K562 (cell line): ENCODE measurements around the gene PLOD1. TPM values are rescaled to one million over a fixed set of nuclear protein-coding genes. Genes with fewer than 3 reads are reported as not detected.

Experiments used
- ATAC-seq: fragments of 200-7000 bp; cut with Tn5 transposase; 3 replicates; pipeline ENCODE4 v1.9.1; 2020; ENCODE audit warnings: moderate library complexity
- BruUV-seq: library from RNA; stranded (reverse); fragments of 400-500 nt; replicated peaks from 2 replicates; lab custom pipeline; 2021; lab: Mats Ljungman, UMichigan
- CTCF ChIA-PET: fragments of 300-600 bp; formaldehyde crosslinking; extraction: SDS; loops from one replicate; lab custom pipeline; 2021; ENCODE audit warnings: low intra/inter-chr PET ratio; lab: Yijun Ruan, JAX
- POLR2A ChIA-PET: fragments of 300-600, 350-650 bp; sonication (Branson Sonifier 250); formaldehyde crosslinking; extraction: SDS; loops from one replicate; lab custom pipeline; 2021; ENCODE audit warnings: antibody characterized with exemption, inconsistent platforms; lab: Yijun Ruan, JAX
- DNase-seq, 4 experiments: peaks; one replicate each; pipeline versions ENCODE4 v3.0.0 to v3.0.0-alpha.2; 2011 to 2018; ENCODE audit warnings: low spot score in 3 of 4, mixed read lengths in 3 of 4; ENCODE audit errors: extremely low read depth in 1 of 4
- FAIRE-seq: peaks from 2 replicates; lab custom pipeline; 2011; peaks lifted over from hg19 to GRCh38; lab: Jason Lieb, UNC
- H2AFZ ChIP-seq: 2 replicates; pipeline ENCODE4 v1.6.0; 2011; ENCODE audit warnings: low read depth, low read length, control low read depth, inconsistent platforms
- H3K27ac ChIP-seq: fragments of 200-600 bp; 3 replicates; pipeline ENCODE4 v1.8.0; 2011; ENCODE audit warnings: low read depth, mild to moderate bottlenecking, control low read depth, inconsistent platforms, low read length, moderate library complexity, mixed read lengths; ENCODE audit errors: extremely low read depth
- H3K27me3 ChIP-seq, 2 experiments: fragments of 300-600 bp in 1 of 2; 2 replicates in 1 of 2; 3 replicates in 1 of 2; pipeline versions ENCODE4 v1.6.0 to v1.8.0; 2011; ENCODE audit warnings: inconsistent platforms in 2 of 2, low read length in 2 of 2, mild to moderate bottlenecking in 1 of 2, mixed read lengths in 1 of 2, moderate library complexity in 1 of 2; ENCODE audit not compliant: control insufficient read depth in 2 of 2, insufficient read depth in 2 of 2
- H3K36me3 ChIP-seq: fragments of 300-600 bp; 3 replicates; pipeline ENCODE4 v1.8.0; 2011; ENCODE audit warnings: mild to moderate bottlenecking, low read length, inconsistent platforms; ENCODE audit not compliant: control insufficient read depth, insufficient read depth
- H3K4me1 ChIP-seq, 2 experiments: fragments of 200-600 bp in 1 of 2; replicated peaks in 1 of 2; 2 replicates in 1 of 2; 3 replicates in 1 of 2; pipeline versions ENCODE4 v1.5.1 to v1.8.0; 2011; ENCODE audit warnings: inconsistent platforms in 2 of 2, low read length in 2 of 2, mild to moderate bottlenecking in 1 of 2, mixed read lengths in 1 of 2, moderate library complexity in 1 of 2; ENCODE audit not compliant: control insufficient read depth in 2 of 2, insufficient read depth in 2 of 2
- H3K4me2 ChIP-seq: 2 replicates; pipeline ENCODE4 v1.6.1; 2011; ENCODE audit warnings: low read length, control low read depth, inconsistent platforms, mixed read lengths; ENCODE audit not compliant: insufficient read depth
- H3K4me3 ChIP-seq: fragments of 200-600 bp; sonication (generic), shearing (Covaris generic); 2 replicates; pipeline ENCODE4 v1.5.1; 2016; ENCODE audit warnings: control low read depth, inconsistent platforms
- H3K79me2 ChIP-seq: fragments of 200-600 bp; 3 replicates; pipeline ENCODE4 v1.8.0; 2011; ENCODE audit warnings: low read length, inconsistent platforms; ENCODE audit not compliant: control insufficient read depth, insufficient read depth
- H3K9ac ChIP-seq, 2 experiments: 2 replicates each; pipeline versions ENCODE4 v1.6.0 to v1.6.1; 2011; ENCODE audit warnings: low read depth in 2 of 2, low read length in 2 of 2, control low read depth in 1 of 2, inconsistent platforms in 1 of 2, mild to moderate bottlenecking in 1 of 2, mixed read lengths in 1 of 2; ENCODE audit not compliant: insufficient read depth in 1 of 2
- H3K9me1 ChIP-seq: one replicate; pipeline ENCODE4 v1.6.0; 2011; ENCODE audit warnings: inconsistent platforms, mild to moderate bottlenecking, low read length, moderate library complexity; ENCODE audit not compliant: control insufficient read depth, insufficient read depth
- H3K9me3 ChIP-seq: replicated peaks from 2 replicates; pipeline ENCODE4 v1.5.1; 2011; ENCODE audit warnings: low read depth, low read length, inconsistent platforms; ENCODE audit not compliant: control insufficient read depth, insufficient read depth
- H4K20me1 ChIP-seq: replicated peaks from 2 replicates; pipeline ENCODE4 v1.6.1; 2011; ENCODE audit warnings: low read length, inconsistent platforms, mixed read lengths; ENCODE audit not compliant: control insufficient read depth, insufficient read depth
- DACH1 ChIP-seq: fragments of 450-650 bp; IDR thresholded peaks from 2 replicates; pipeline ENCODE4 v1.6.1; 2018; ENCODE audit not compliant: partially characterized antibody
- IRF9 ChIP-seq: fragments of 450-650 bp; IDR thresholded peaks from 2 replicates; pipeline ENCODE4 v1.6.1; 2016; ENCODE audit warnings: missing biosample characterization, missing genetic modification characterization
- JUNB ChIP-seq: fragments of 450-650 bp; formaldehyde crosslinking; conservative IDR thresholded peaks from 2 replicates; pipeline ENCODE4 v1.4.0; 2020; ENCODE audit warnings: mild to moderate bottlenecking
- NR2C1 ChIP-seq, 2 experiments: fragments of 450-650 bp; IDR thresholded peaks; 2 replicates each; pipeline ENCODE4 v1.6.1; 2017; ENCODE audit warnings: mild to moderate bottlenecking in 2 of 2, antibody characterized with exemption in 1 of 2, inconsistent platforms in 1 of 2, missing compliant biosample characterization in 1 of 2, missing genetic modification characterization in 1 of 2
- POLR2G ChIP-seq: fragments of 200-400 bp; formaldehyde crosslinking; IDR thresholded peaks from 2 replicates; pipeline ENCODE4 v1.6.1; 2017; ENCODE audit warnings: low read depth, mild to moderate bottlenecking, antibody characterized with exemption, low read length, moderate library complexity
- RBM34 ChIP-seq: fragments of 200-400 bp; formaldehyde crosslinking; IDR thresholded peaks from 2 replicates; pipeline ENCODE4 v1.6.1; 2018; ENCODE audit warnings: low read length, borderline replicate concordance; ENCODE audit not compliant: insufficient read depth
- SRSF9 ChIP-seq: fragments of 200-400 bp; formaldehyde crosslinking; IDR thresholded peaks from 2 replicates; pipeline ENCODE4 v1.6.1; 2017; ENCODE audit warnings: low read depth, low read length, borderline replicate concordance
- ZNF76 ChIP-seq: fragments of 250-450 bp; sonication (Bioruptor Pico); IDR thresholded peaks from 2 replicates; pipeline ENCODE4 v1.4.0; 2020; ENCODE audit warnings: mild to moderate bottlenecking, moderate library complexity, borderline replicate concordance
- WGBS: fragments of 100-300 bp; shearing (Covaris generic); methylation state at CpG from one replicate; pipeline ENCODE4 v1.1.6; 2016; ENCODE audit warnings: low coverage, mixed read lengths; ENCODE audit not compliant: insufficient coverage; ENCODE audit errors: missing lambda C conversion rate; 5-methylcytosine and 5-hydroxymethylcytosine counted together
- in situ Hi-C: fragments of 300-500 bp; cut with MboI; formaldehyde crosslinking; loops from 4 replicates; pipeline ENCODE4 v1.15.0; 2018; ENCODE audit warnings: inconsistent platforms, mixed read lengths
- intact Hi-C: fragments of 100-400 bp; cut with micrococcal nuclease; formaldehyde crosslinking; loops from 2 replicates; pipeline ENCODE4 v1.14.2; 2022
- polyA plus RNA-seq, 8 experiments: library from polyadenylated mRNA; depleted of rRNA in 4 of 8; stranded (reverse) in 5 of 8; unstranded in 3 of 8; fragments of >200 nt; fragmentation: Nextera tagmentation in 2 of 8; fragmentation: Illumina TruSeq in 1 of 8; extraction: Ambion mirVana in 2 of 8; extraction: Trizol in 1 of 8; gene quantifications; 2 replicates each; pipeline versions ENCODE4 v1.2.1 to v1.2.3, GENCODE V29; 2011 to 2014; ENCODE audit warnings: inconsistent platforms in 1 of 8, missing spikeins in 1 of 8
- total RNA-seq, 7 experiments: library from RNA; depleted of rRNA in 6 of 7; stranded (reverse); fragments of >200 nt in 6 of 7; fragmentation: Illumina TruSeq in 2 of 7; extraction: Trizol in 2 of 7; gene quantifications; 2 replicates each; pipeline versions ENCODE4 v1.2.1 to v1.2.3, GENCODE V29; 2011 to 2021; ENCODE audit warnings: low replicate concordance in 1 of 7
- TF ChIP-seq, protein P1 (sequence below), 2 experiments: fragments of 150-350 bp in 1 of 2; IDR thresholded peaks; 2 replicates each; pipeline ENCODE4 v1.6.1; 2012 to 2016; ENCODE audit warnings: low read depth in 2 of 2, low read length in 2 of 2, mild to moderate bottlenecking in 1 of 2, moderate library complexity in 1 of 2

The PLOD1 gene
- total and polyA plus RNA-seq, 9 of the 15 experiments (the other 6 are each of a cell fraction or from before 2014, with no cell fraction given), result 16.6 to 90.8 (median 52.7) TPM

DNA sequence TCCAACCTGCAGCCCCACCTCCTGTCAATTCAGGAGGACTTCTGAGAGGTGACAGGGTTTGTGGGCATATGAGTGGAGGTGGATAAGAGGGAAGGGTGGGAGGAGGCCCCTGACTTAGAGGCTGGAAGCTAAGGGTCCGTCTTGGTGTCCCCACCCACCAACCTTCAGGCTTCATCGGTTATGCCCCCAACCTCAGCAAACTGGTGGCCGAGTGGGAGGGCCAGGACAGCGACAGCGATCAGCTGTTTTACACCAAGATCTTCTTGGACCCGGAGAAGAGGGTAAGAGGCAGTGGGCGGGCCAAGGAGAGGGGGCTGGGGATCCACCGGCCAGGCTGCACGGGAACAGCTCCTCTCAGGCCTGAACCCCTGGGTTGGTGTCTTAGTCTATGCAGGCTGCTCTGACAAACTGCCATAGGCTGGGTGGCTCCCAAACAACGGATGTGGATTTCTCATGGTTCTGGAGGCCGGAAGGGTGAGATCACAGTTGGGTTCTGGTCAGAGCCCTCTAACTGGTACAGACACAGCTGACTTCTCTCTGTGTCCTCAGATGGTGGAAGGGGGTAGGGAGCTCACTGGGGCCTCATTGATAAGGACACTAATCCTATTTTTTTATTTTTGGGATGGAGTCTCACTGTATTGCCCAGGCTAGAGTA, 18.1 kb downstream of the PLOD1 start:
- no peak for FAIRE-seq
- H3K9me1 ChIP-seq, result no peaks in the 10 kb centered on the region
- in situ Hi-C loops, result no loop called here
- DNase-seq, result no peak
- intact Hi-C loops, result no loop called here
- H3K79me2 ChIP-seq, result no peaks in the 10 kb centered on the region; the same call in 2 of the 3 replicates
- no peak for ATAC-seq
- H3K4me2 ChIP-seq, result no peak overlapping the region
- H3K27me3 ChIP-seq, result no peaks in the 10 kb centered on the region
- TF ChIP-seq DACH1, result peak; percentile 52
- peak; percentile 30; the same call in 1 of the 2 replicates for TF ChIP-seq POLR2G
- TF ChIP-seq SRSF9, result no peak
- POLR2A ChIA-PET, result interaction anchor here (0.6 to 15.9 kb wide), 4 partner anchors 12 to 48 kb away, joined by 3 to 112 read pairs (median 5); no protein-coding TSS in a partner anchor
- no peak overlapping the region for H3K9ac ChIP-seq
- peaks cover 8% of the 10 kb centered on the region for H3K9me3 ChIP-seq
- no peaks in the 10 kb centered on the region for H4K20me1 ChIP-seq
- 64% methylated on average over 11 of the region's 11 CpGs for WGBS
- CTCF ChIA-PET, result no interaction called here
- no peak overlapping the region for H3K27ac ChIP-seq
- H3K36me3 ChIP-seq, result peaks cover 83% of the 10 kb centered on the region
- BruUV-seq, result no TSS peak
- H2AFZ ChIP-seq, result no peak overlapping the region
- peaks cover 7 to 11% of the 10 kb centered on the region in 2 experiments; a peak in 4 of 5 replicates for H3K4me1 ChIP-seq
- no peak overlapping the region for H3K4me3 ChIP-seq

DNA sequence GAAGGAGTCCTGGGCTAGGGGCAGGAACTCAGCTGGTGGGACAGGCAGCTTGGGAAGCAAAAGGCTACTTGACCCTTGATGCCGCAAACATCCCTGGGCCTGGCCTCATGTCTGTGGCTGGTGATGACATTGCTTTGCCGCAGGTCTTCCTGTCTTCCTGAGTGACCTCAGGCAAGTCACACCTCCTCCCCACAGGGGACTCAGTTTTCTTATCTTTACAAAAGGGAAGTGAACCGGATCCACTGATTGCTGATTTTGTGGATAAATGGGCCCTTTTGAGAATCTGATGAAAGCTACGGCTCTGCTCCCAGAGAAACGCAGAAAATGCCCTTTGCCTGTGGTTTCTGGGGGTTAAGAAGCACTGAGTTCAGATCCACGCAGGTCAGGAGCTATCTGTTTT, 20.7 kb downstream of the PLOD1 start:
- intact Hi-C loops, result no loop called here
- Histone ChIP-seq H3K4me2 (no peak overlapping the region), H3K27me3 (no peaks in the 10 kb centered on the region), H3K9me1 (no peaks in the 10 kb centered on the region), H3K4me3 (no peak overlapping the region), H3K79me2 (no peaks in the 10 kb centered on the region), H3K9ac (peak overlapping the region in 1 of 2 experiments; percentile 75; a peak in 2 of 4 replicates), H3K36me3 (peaks cover 73% of the 10 kb centered on the region; the same call in 2 of the 3 replicates), H4K20me1 (peaks cover 4% of the 10 kb centered on the region; the same call in 1 of the 2 replicates), H3K4me1 (peaks cover 7 to 13% of the 10 kb centered on the region in 2 experiments; a peak in 4 of 5 replicates), H2AFZ (no peak overlapping the region), H3K27ac (0 out of 3 replicates have a peak overlapping the region, but pooled peaks have one; percentile 1), H3K9me3 (no peaks in the 10 kb centered on the region)
- ChIA-PET POLR2A (interaction anchor here (0.6 to 15.9 kb wide), 5 partner anchors 10 to 1956 kb away, joined by 3 to 112 read pairs (median 3); no protein-coding TSS in a partner anchor), CTCF (no interaction called here)
- in situ Hi-C loops, result no loop called here
- WGBS, result 12% methylated on average over 6 of the region's 6 CpGs
- peak; percentile 49 for FAIRE-seq
- BruUV-seq, result no TSS peak
- DNase-seq, result peak in 2 of 4 experiments; percentile 36 to 63
- ATAC-seq, result peak; percentile 83
- TF ChIP-seq IRF9 (tag) (no peak), NR2C1 (IDR thresholded peaks at IDR 0.05) (no peak), NR2C1 (tag; IDR thresholded peaks at IDR 0.05) (peak; percentile 89), JUNB (no peak), RBM34 (no peak), ZNF76 (no peak)
- TF ChIP-seq, protein P1, sequence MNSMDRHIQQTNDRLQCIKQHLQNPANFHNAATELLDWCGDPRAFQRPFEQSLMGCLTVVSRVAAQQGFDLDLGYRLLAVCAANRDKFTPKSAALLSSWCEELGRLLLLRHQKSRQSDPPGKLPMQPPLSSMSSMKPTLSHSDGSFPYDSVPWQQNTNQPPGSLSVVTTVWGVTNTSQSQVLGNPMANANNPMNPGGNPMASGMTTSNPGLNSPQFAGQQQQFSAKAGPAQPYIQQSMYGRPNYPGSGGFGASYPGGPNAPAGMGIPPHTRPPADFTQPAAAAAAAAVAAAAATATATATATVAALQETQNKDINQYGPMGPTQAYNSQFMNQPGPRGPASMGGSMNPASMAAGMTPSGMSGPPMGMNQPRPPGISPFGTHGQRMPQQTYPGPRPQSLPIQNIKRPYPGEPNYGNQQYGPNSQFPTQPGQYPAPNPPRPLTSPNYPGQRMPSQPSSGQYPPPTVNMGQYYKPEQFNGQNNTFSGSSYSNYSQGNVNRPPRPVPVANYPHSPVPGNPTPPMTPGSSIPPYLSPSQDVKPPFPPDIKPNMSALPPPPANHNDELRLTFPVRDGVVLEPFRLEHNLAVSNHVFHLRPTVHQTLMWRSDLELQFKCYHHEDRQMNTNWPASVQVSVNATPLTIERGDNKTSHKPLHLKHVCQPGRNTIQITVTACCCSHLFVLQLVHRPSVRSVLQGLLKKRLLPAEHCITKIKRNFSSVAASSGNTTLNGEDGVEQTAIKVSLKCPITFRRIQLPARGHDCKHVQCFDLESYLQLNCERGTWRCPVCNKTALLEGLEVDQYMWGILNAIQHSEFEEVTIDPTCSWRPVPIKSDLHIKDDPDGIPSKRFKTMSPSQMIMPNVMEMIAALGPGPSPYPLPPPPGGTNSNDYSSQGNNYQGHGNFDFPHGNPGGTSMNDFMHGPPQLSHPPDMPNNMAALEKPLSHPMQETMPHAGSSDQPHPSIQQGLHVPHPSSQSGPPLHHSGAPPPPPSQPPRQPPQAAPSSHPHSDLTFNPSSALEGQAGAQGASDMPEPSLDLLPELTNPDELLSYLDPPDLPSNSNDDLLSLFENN (IDR thresholded peaks at IDR 0.05; ENCODE audit: low read depth in 2 of 2, low read length in 2 of 2), result no peak
